ENCODE measurements around the gene MCU. TPM values are rescaled to one million over a fixed set of nuclear protein-coding genes. Genes with fewer than 3 reads are reported as not detected.

Gene MCU
- total RNA-seq, 1 experiment from 2014 or later: 26.8 TPM

DNA sequence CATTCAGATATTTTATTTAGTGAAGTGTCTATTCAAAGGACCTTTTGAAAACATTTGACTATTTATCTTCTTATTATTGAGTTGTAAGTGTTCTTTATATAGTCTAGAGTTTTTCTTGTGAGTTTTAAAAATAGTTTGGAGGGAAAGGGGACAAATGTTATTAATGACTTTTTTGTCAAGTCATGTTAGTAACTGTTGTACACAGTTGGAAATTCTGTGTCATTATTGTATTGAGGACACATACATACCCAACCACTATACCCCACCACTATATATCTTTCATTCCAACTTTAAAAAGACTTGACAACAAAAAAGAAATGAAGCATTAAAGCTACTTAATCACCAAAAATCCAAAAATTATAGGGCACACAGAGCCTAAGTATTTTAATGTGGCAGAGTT lies 148.4 kb downstream of the MCU start (continued):
- TF ChIP-seq CTCF (IDR thresholded peaks at IDR 0.05 in 2 of 3, conservative IDR thresholded peaks at IDR 0.05 in 1 of 3; ENCODE audit: borderline replicate concordance in 1 of 3, insufficient read depth in 1 of 3, low read depth in 2 of 3, low read length in 2 of 3) (no peak), CBX3 (IDR thresholded peaks at IDR 0.05; ENCODE audit: low read depth) (no peak), ZNF274 (IDR thresholded peaks at IDR 0.05; ENCODE audit: low read depth, low read length) (no peak), EGR1 (IDR thresholded peaks at IDR 0.05; ENCODE audit: low read depth) (no peak)
- TF ChIP-seq, protein P1, sequence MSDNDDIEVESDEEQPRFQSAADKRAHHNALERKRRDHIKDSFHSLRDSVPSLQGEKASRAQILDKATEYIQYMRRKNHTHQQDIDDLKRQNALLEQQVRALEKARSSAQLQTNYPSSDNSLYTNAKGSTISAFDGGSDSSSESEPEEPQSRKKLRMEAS (IDR thresholded peaks at IDR 0.05): no peak

DNA sequence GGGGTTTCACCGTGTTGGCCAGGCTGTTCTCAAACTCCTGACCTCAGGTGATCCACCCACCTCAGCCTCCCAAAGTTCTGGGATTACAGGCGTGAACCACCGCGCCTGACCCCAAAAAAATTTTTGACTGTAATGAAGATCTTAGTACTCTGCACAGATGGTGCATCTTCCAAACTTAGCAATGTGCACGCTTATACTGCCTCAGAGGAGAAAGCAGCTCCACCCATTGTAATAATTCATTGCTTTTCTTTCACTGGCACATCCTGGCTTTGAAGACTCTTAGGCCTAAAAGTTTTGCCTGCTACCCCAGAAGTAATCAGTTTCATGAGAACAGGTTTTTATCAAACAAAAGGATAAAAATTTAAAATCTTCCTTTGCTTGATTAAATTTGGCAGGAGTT lies 149.5 kb downstream of the MCU start:
- intact Hi-C loops (cut with micrococcal nuclease): no loop called here
- Histone ChIP-seq H3K4me3 (replicated peaks in 1 of 2; ENCODE audit: low read depth in 1 of 2, low read length in 2 of 2) (no peak overlapping the region), H4K20me1 (ENCODE audit: insufficient read depth) (no peaks in the 10 kb centered on the region), H3K4me1 (ENCODE audit: control insufficient read depth in 1 of 2, insufficient read depth in 2 of 2, low read length in 2 of 2) (peaks cover 5 to 13% of the 10 kb centered on the region in 2 experiments), H3K36me3 (ENCODE audit: control insufficient read depth in 1 of 2, insufficient read depth in 2 of 2, low read length in 2 of 2) (no peaks in the 10 kb centered on the region), H3K9ac (ENCODE audit: low read length) (no peak overlapping the region), H3K9me2 (ENCODE audit: insufficient read depth) (no peaks in the 10 kb centered on the region), H3K9me3 (ENCODE audit: control insufficient read depth in 1 of 2, insufficient read depth in 1 of 2, low read depth in 1 of 2, low read length in 2 of 2) (no peaks in the 10 kb centered on the region), H2AFZ (ENCODE audit: low read depth, low read length, poor library complexity, severe bottlenecking) (no peak overlapping the region), H3K27ac (ENCODE audit: low read depth, low read length) (no peak overlapping the region), H3K27me3 (ENCODE audit: insufficient read depth, low read length) (no peaks in the 10 kb centered on the region), H3K4me2 (ENCODE audit: low read length) (no peak overlapping the region), H3K79me2 (ENCODE audit: insufficient read depth, low read length) (no peaks in the 10 kb centered on the region)
- ChIA-PET POLR2A (no interaction called here), RAD21 (ENCODE audit: low non-redundant PET in 1 of 2, low total read pairs in 2 of 2, uncharacterized antibody in 2 of 2, unreplicated experiment in 2 of 2) (no interaction called here), CTCF (no interaction called here)
- DNase-seq (ENCODE audit: low read depth, low spot score) (no peak), ATAC-seq (no peak)
- no peak for TF ChIP-seq CEBPB (IDR thresholded peaks at IDR 0.05; ENCODE audit: low read depth)
- no peak for TF ChIP-seq FOSL1 (IDR thresholded peaks at IDR 0.05; ENCODE audit: low read depth)
- no TSS peak for BruUV-seq (replicated peaks)

- RAD21 ChIA-PET (ENCODE audit: low non-redundant PET in 1 of 2, low total read pairs in 2 of 2, uncharacterized antibody in 2 of 2, unreplicated experiment in 2 of 2): no interaction called here
- Histone ChIP-seq H3K9me3 (ENCODE audit: control insufficient read depth in 1 of 2, insufficient read depth in 1 of 2, low read depth in 1 of 2, low read length in 2 of 2) (no peaks in the 10 kb centered on the region), H3K4me2 (ENCODE audit: low read length) (no peak overlapping the region), H3K36me3 (ENCODE audit: control insufficient read depth in 1 of 2, insufficient read depth in 2 of 2, low read length in 2 of 2) (no peaks in the 10 kb centered on the region), H3K4me1 (ENCODE audit: control insufficient read depth in 1 of 2, insufficient read depth in 2 of 2, low read length in 2 of 2) (peaks cover 5 to 19% of the 10 kb centered on the region in 2 experiments), H3K27ac (ENCODE audit: low read depth, low read length) (no peak overlapping the region), H2AFZ (ENCODE audit: low read depth, low read length, poor library complexity, severe bottlenecking) (no peak overlapping the region), H3K27me3 (ENCODE audit: insufficient read depth, low read length) (no peaks in the 10 kb centered on the region), H4K20me1 (ENCODE audit: insufficient read depth) (no peaks in the 10 kb centered on the region), H3K79me2 (ENCODE audit: insufficient read depth, low read length) (no peaks in the 10 kb centered on the region), H3K4me3 (replicated peaks in 1 of 2; ENCODE audit: low read depth in 1 of 2, low read length in 2 of 2) (no peak overlapping the region), H3K9ac (ENCODE audit: low read length) (no peak overlapping the region), H3K9me2 (ENCODE audit: insufficient read depth) (no peaks in the 10 kb centered on the region)
- TF ChIP-seq EGR1 (IDR thresholded peaks at IDR 0.05; ENCODE audit: low read depth) (no peak), SIN3A (IDR thresholded peaks at IDR 0.05; ENCODE audit: low read depth) (no peak), YY1 (IDR thresholded peaks at IDR 0.05; ENCODE audit: extremely low read depth, insufficient replicate concordance, low read depth, low read length) (no peak), SRF (IDR thresholded peaks at IDR 0.05; ENCODE audit: low read depth) (no peak), RAD21 (IDR thresholded peaks at IDR 0.05; ENCODE audit: low read depth) (no peak), JUND (IDR thresholded peaks at IDR 0.05) (no peak), ELF1 (IDR thresholded peaks at IDR 0.05; ENCODE audit: borderline replicate concordance, low read depth) (no peak), EZH2phosphoT487 (IDR thresholded peaks at IDR 0.05; ENCODE audit: borderline replicate concordance) (no peak), ATF3 (IDR thresholded peaks at IDR 0.05) (no peak)
- TF ChIP-seq, protein P1 (IDR thresholded peaks at IDR 0.05): no peak
- TF ChIP-seq, protein P2, sequence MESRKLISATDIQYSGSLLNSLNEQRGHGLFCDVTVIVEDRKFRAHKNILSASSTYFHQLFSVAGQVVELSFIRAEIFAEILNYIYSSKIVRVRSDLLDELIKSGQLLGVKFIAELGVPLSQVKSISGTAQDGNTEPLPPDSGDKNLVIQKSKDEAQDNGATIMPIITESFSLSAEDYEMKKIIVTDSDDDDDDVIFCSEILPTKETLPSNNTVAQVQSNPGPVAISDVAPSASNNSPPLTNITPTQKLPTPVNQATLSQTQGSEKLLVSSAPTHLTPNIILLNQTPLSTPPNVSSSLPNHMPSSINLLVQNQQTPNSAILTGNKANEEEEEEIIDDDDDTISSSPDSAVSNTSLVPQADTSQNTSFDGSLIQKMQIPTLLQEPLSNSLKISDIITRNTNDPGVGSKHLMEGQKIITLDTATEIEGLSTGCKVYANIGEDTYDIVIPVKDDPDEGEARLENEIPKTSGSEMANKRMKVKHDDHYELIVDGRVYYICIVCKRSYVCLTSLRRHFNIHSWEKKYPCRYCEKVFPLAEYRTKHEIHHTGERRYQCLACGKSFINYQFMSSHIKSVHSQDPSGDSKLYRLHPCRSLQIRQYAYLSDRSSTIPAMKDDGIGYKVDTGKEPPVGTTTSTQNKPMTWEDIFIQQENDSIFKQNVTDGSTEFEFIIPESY (IDR thresholded peaks at IDR 0.05; ENCODE audit: extremely low read depth, insufficient replicate concordance, low read length): no peak
- no peak for DNase-seq (ENCODE audit: low read depth, low spot score)
- ATAC-seq: no peak
- CTCF ChIA-PET: no interaction called here
- intact Hi-C loops (cut with micrococcal nuclease): no loop called here
- POLR2A ChIA-PET: no interaction called here
- no TSS peak for BruUV-seq (replicated peaks)
Measured at GRCh38 chr10:72842164-72842563, 150.2 kb downstream of the MCU start.

Data from HCT116 (cell line).